MCF 10A (cell line): ENCODE measurements around the gene HSD17B14. TPM values are rescaled to one million over a fixed set of nuclear protein-coding genes. Genes with fewer than 3 reads are reported as not detected.

ENCODE experiments used
- BruUV-seq: library from RNA; stranded (reverse); fragments of 400-500 nt; replicated peaks from 2 replicates; lab custom pipeline; 2021; lab: Mats Ljungman, UMichigan
- CTCF ChIA-PET: fragments of 300-600 bp; sonication (Branson Sonifier 250); formaldehyde crosslinking; extraction: SDS; loops from one replicate; lab custom pipeline; 2021; ENCODE audit warnings: antibody characterized with exemption, inconsistent platforms; lab: Yijun Ruan, JAX
- POLR2A ChIA-PET: fragments of 300-600, 350-650 bp; sonication (Branson Sonifier 250); formaldehyde crosslinking; extraction: SDS; loops from one replicate; lab custom pipeline; 2020; ENCODE audit warnings: antibody characterized with exemption, inconsistent platforms; lab: Yijun Ruan, JAX
- DNase-seq: peaks from one replicate; pipeline ENCODE4 v3.0.0-alpha.2; 2018; ENCODE audit not compliant: unreplicated experiment
- H3K27ac Mint-ChIP-seq: one replicate; pipeline ENCODE4 v1.8.0; 2022; ENCODE audit warnings: mild to moderate bottlenecking, low read depth, mixed read lengths; ENCODE audit not compliant: unreplicated experiment
- H3K27me3 Mint-ChIP-seq: one replicate; pipeline ENCODE4 v1.8.0; 2022; ENCODE audit warnings: mixed read lengths; ENCODE audit not compliant: insufficient read depth, unreplicated experiment
- H3K36me3 Mint-ChIP-seq: one replicate; pipeline ENCODE4 v1.8.0; 2022; ENCODE audit warnings: mild to moderate bottlenecking, moderate library complexity, mixed read lengths; ENCODE audit not compliant: insufficient read depth, unreplicated experiment
- H3K4me1 Mint-ChIP-seq: one replicate; pipeline ENCODE4 v1.8.0; 2022; ENCODE audit warnings: mixed read lengths; ENCODE audit not compliant: insufficient read depth, unreplicated experiment
- H3K4me3 Mint-ChIP-seq: one replicate; pipeline ENCODE4 v1.8.0; 2022; ENCODE audit warnings: mild to moderate bottlenecking, moderate library complexity, mixed read lengths; ENCODE audit not compliant: unreplicated experiment
- H3K9me3 Mint-ChIP-seq: one replicate; pipeline ENCODE4 v1.8.0; 2022; ENCODE audit warnings: mixed read lengths; ENCODE audit not compliant: unreplicated experiment
- CTCF ChIP-seq: fragments of 200-600 bp; IDR thresholded peaks from one replicate; pipeline ENCODE4 v1.8.0; 2022; ENCODE audit warnings: antibody characterized with exemption, mild to moderate bottlenecking; ENCODE audit not compliant: unreplicated experiment
- intact Hi-C: fragments of 100-400 bp; cut with micrococcal nuclease; formaldehyde crosslinking; loops from 2 replicates; pipeline ENCODE4 v1.14.1; 2022
- total RNA-seq: library from RNA; stranded (reverse); gene quantifications from 2 replicates; pipeline ENCODE4 v1.2.3, GENCODE V29; 2022

Gene HSD17B14
- total RNA-seq, 1 experiment from 2014 or later: 0.26 TPM

GRCh38 chr19:48805452-48805851 is 30.8 kb downstream of the HSD17B14 start:
- POLR2A ChIA-PET: no interaction called here

GRCh38 chr19:48804496-48804895 is 31.8 kb downstream of the HSD17B14 start:
- intact Hi-C loops: no loop called here
- peaks cover 20% of the 10 kb centered on the region for H3K4me1 Mint-ChIP-seq
- ChIA-PET POLR2A (no interaction called here), CTCF (interaction anchor here (1.0 kb wide), 1 partner anchor 9 kb away, joined by 6 read pairs; no protein-coding TSS in a partner anchor)
- H3K27me3 Mint-ChIP-seq: no peaks in the 10 kb centered on the region
- no peaks in the 10 kb centered on the region for H3K9me3 Mint-ChIP-seq
- no peak for DNase-seq
- no peak for TF ChIP-seq CTCF
- no peak overlapping the region for H3K4me3 Mint-ChIP-seq
- H3K36me3 Mint-ChIP-seq: peaks cover 18% of the 10 kb centered on the region
- H3K27ac Mint-ChIP-seq: no peak overlapping the region
- no TSS peak for BruUV-seq

More at GRCh38 chr19:48805452-48805851, 30.8 kb downstream of the HSD17B14 start:
- Mint-ChIP-seq H3K27ac (no peak overlapping the region), H3K4me1 (peaks cover 26% of the 10 kb centered on the region), H3K9me3 (no peaks in the 10 kb centered on the region), H3K4me3 (no peak overlapping the region), H3K36me3 (peaks cover 21% of the 10 kb centered on the region), H3K27me3 (no peaks in the 10 kb centered on the region)
- no TSS peak for BruUV-seq
- CTCF ChIA-PET: interaction anchor here (0.6 to 1.0 kb wide), 2 partner anchors 10 to 23 kb away, joined by 3 to 6 read pairs; no protein-coding TSS in a partner anchor
- TF ChIP-seq CTCF: no peak
- no peak for DNase-seq
- intact Hi-C loops: no loop called here

- H3K27ac Mint-ChIP-seq: no peak overlapping the region
- intact Hi-C loops: no loop called here
- no peak for TF ChIP-seq CTCF
- no TSS peak for BruUV-seq
- H3K9me3 Mint-ChIP-seq: no peaks in the 10 kb centered on the region
- no peaks in the 10 kb centered on the region for H3K27me3 Mint-ChIP-seq
- POLR2A ChIA-PET: interaction anchor here (0.7 to 2.5 kb wide), 3 partner anchors 8 to 29 kb away, joined by 4 to 8 read pairs (median 4); partner anchors contain the start of gene BCAT2
- peaks cover 6% of the 10 kb centered on the region for H3K4me1 Mint-ChIP-seq
- CTCF ChIA-PET: interaction anchor here (0.7 to 2.8 kb wide), 2 partner anchors 39 to 754 kb away, joined by 3 to 10 read pairs; no protein-coding TSS in a partner anchor
- H3K4me3 Mint-ChIP-seq: no peak overlapping the region
- peaks cover 7% of the 10 kb centered on the region for H3K36me3 Mint-ChIP-seq
- DNase-seq: no peak
Observed at GRCh38 chr19:48802623-48803022, 33.7 kb downstream of the HSD17B14 start.

GRCh38 chr19:48799358-48800300 is 36.7 kb downstream of the HSD17B14 start:
- no peak overlapping the region for H3K4me3 Mint-ChIP-seq
- peaks cover 6% of the 10 kb centered on the region for H3K36me3 Mint-ChIP-seq
- H3K27ac Mint-ChIP-seq: peak overlapping the region; percentile 9
- CTCF ChIA-PET: interaction anchor here (0.6 to 2.1 kb wide), 6 partner anchors 8 to 1555 kb away, joined by 3 to 7 read pairs (median 4); partner anchors contain the start of gene HSD17B14
- POLR2A ChIA-PET: interaction anchor here (1.1 to 2.5 kb wide), 3 partner anchors 11 to 154 kb away, joined by 4 to 8 read pairs (median 5); partner anchors contain the start of genes BCAT2 and CA11
- H3K4me1 Mint-ChIP-seq: peaks cover 2% of the 10 kb centered on the region
- BruUV-seq: no TSS peak
- TF ChIP-seq CTCF: no peak
- intact Hi-C loops: no loop called here
- H3K9me3 Mint-ChIP-seq: no peaks in the 10 kb centered on the region
- no peaks in the 10 kb centered on the region for H3K27me3 Mint-ChIP-seq
- DNase-seq: no peak
